GM18511 (cell line): Measurements from ENCODE around the gene SUCO.
"Not testable (repeated sequence)": the region's sequence is repeated elsewhere in the genome, so short reads cannot be mapped to it uniquely, and the experiment has no call there.

ENCODE experiments used
- ATAC-seq: cut with Tn5 transposase; IDR thresholded peaks from one replicate; pipeline ENCODE4 v1.9.1; 2021; ENCODE audit warnings: mild to moderate bottlenecking, moderate library complexity; ENCODE audit not compliant: unreplicated experiment

Gene SUCO

DNA sequence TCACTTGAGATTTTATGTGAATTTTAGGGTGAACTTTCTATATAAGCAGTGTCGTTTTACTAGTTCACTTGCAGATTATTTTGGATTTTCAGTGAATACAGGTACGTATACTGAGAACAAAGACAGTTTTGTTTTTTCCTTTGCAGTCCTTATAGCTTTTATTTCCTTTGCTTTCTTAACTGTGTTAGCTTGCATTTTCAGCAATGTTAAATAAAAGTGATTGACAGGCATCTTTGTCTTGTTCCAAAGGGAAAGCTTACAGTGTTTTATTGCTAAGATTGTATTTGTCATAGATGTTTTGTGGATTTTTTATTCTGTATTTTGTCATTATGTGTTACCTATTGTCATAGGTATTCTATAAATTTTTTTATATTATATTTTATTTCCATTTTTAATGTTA lies 72.7 kb downstream of the SUCO start:
- ATAC-seq = no peak

DNA sequence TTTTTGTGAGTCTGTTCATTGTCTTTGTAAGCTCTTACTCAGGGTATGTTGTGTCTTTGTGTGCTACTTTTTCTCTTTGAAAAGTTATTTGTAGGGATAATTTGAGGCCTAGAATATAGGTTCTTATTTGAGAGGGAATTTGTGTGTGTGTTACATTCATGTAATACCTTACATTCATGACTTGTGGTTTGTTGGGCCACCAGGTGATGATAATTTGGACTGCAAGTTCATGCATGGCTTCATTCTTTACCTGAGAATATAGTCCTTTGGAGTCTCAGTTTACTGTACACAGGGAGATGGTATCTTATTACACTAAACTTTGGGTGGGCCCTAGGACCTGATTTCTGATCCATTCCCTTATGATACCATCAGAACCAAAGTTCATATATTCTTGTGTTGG lies 74.2 kb downstream of the SUCO start:
- ATAC-seq = no peak

DNA sequence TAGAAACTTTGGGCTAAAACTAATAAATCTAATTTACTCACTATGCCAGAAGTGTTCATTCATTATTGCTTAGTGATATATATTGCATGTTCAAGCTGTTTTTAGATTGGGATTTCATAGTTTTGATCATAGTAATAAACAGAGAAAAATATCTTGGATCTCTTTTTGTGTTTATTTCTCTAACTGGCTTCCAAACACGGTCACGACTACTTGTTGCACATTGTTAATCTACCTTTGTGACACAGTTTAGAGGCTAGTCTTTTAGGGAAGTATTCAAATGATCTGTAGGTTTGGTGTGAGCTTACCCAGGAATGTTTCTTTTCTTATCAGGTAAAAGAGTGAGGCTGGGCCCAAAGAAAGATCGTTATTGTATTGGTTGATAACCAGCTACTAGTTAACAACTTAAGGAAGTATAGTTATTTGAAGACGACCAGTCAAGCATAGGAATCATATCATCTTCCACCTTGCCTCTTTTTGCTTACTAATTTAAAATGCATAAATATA lies 75.2 kb downstream of the SUCO start:
- ATAC-seq = no peak

DNA sequence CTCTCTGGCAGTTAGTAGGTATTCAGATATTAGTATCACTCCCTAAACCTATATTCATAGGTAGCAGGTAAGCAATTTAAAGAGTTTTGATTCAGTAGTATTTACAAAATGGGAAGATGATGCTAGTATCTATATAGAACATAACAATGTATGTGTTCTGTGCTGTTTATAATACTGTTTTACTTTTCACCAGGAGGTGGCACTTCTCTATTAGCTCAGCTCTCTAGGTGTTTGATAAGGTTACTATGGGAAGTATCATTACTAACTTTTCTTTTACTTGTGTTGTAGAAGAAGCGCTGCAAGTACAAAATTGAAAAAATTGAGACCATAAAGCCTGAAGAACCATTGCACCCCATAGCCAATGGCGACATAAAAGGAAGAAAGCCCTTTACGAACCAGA lies 76.6 kb downstream of the SUCO start:
- ATAC-seq = no peak

DNA sequence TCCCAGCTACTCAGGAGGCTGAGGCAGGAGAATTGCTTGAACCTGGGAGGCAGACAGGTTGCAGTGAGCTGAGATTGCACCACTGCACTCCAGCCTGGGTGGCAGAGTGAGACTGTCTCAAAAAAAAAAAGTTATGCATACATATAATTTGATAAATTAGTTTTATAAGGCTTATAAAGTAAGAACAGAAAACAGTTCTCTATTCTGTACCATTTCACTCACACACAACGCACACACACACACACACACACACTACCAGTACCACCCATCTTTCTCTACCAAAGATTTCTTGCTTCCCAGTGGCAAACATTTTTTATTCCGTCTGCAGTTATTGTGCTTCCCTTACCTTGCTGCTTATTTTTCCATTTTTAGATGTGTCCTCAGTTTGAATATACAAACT lies 79.5 kb downstream of the SUCO start:
- ATAC-seq = no peak

DNA sequence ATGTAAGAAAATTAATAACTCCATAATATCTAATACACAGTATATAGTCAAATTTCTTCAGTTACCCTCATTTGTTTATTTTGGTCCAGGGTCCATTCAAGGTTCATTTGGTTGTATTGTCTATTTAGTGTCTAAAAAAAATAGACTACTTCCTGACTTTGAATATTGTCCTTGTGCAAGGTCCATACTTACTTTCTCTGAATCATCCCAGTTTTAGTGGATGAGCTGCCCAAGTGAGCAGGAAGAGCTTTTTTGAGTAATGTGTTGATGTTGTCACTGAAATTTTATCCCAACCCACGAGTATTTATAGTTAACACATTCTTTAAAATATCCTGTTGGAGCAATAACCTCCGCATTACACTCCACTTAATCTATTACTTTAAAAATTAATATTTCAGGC lies 80.3 kb downstream of the SUCO start:
- ATAC-seq = no peak

DNA sequence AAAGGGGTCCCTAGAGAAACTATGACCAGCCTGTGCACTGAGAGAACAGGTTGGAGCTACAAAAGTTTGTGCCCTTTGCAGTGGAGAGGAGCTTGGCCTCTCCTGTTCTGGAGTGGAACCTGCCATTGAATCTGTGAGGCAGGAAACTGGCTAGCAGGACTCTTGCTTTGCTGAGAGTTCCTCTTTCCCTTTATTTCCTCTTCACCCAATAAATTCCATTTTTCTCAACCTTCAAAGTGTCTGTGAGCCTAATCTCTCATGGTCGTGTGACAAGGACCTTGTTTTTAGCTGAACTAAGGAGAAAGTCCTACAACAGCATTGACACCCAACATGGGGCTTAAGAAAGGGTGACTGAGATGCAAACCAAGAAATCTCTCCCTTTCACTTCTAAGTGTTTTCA lies 83.2 kb downstream of the SUCO start:
- ATAC-seq = no peak

DNA sequence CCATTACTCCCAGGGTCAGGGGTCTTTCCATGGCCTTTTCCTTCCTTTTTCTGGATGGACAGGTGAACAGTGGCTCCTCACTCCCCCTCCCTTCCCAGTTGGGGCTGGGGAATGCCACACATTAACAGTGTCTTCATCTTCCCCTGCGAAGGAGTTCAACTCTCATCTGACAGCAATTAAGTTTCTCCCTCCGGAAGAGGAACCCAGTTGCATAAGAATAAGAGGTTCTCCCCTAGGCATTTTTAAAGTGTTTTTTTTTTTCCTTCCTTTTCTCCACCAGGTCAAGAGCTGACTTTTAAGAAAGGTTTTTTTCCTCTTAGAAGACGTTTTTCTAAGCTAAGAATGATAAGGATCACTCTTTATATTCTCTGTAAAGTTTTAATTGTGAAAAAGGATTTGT lies 83.7 kb downstream of the SUCO start:
- ATAC-seq = no peak

DNA sequence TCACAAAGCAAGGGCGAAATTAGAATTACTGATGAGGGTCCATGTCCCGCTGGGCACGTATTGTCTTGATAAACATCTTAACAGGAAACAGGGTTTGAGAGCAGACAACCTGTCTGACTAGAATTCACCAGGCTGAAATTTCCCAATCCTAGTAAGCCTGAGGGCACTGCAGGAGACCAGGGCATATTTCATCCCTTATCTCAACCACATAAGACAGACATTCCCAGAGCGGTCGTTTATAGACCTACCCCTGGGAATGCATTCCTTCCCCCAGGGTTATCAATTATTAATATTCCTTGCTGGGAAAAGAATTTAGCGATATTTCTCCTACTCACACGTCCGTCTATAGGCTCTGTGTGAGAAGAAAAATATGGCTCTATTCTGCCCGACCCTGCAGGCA lies 87.7 kb downstream of the SUCO start:
- not testable (repeated sequence) for ATAC-seq

DNA sequence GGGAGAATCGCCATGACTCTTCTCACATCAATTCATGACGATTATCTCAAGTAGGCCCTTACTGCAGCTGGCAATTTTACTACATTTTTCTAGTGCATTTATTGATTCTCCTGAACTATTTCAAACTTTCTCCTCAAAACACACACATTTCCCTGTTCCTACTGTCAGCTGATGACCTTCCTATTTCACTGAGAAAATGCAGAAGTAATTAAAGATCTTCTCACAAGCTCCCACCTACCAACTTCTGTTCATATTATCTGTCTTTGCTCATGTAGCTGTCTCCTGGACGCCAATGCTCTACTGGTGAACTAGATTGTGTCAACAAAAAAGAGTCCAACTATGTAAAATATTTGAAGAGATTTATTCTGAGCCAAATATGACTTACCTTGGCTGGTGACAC lies 89.6 kb downstream of the SUCO start:
- no peak for ATAC-seq

DNA sequence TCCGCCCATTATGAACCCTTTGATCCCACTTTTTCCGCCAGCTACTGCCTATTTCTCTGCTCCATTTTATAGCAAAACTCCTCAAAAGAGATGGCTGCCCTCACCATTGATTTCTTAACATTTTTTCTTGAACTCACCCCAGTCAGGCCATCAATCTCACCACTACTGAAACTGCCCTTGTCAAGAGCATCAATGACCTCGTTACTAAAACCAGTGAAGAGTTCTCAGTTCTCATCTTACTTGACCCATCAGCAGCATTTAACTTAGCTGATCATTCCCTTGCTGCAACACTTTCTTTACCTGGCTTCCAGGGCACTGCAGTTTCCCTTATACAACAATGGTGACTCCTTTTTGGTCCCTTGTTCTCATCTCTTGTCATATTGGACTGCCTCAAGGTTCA lies 90.8 kb downstream of the SUCO start:
- ATAC-seq = no peak

DNA sequence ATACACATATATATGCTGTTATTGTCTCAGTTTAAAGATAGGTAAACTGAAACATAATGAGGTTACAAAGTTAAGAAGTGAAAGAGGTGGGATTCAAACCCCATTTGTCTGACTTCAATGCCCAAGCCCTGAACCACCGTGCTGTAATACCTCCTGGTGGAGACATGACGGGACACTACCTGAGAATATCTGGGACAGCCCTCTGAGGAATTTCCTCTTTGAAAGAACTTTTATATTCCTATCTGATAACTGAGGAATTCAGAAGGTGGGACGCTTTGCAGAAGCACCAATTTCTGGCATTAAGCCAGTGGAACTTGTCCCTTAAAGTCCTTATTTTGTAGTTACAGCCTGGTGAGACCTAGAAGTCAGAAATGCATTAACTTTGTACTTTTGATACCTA lies 93.9 kb downstream of the SUCO start:
- no peak for ATAC-seq

DNA sequence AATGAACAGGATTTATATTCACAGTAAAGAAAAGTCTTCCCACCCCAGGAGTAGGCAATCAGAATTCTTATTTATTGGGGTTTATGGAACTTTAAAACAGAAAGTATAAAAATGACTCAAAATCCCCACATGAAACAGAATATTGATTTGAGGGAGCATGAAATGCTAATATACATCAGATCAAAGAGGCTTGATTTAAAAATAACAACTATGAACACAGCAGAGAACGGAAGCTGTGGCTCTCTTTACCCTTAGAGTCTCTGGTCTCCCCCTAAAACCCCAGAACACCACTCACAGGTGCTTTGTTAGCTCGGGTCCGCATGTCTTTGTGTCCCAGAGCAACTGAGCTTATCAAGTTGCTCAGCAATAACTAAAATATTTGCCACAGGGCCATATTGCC lies 94.8 kb downstream of the SUCO start:
- ATAC-seq = no peak

DNA sequence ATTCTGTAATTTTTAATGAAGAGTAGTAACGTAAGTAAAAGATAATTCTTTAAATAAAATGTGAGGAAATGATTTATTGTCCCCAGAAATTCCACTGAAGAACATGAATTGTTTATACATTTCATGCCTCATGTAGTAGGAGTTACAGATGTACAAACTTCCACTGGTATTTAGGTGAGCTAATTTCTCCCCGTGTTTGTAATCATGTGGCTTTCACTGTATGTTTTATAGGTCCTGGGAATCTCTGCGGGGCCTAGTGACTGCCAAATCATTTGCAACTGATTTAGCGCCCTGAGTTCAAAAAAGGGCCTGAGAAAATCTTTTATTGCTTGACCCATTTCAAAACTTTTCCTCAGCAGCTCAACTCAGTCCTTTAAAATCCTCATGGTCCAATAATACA lies 95.5 kb downstream of the SUCO start:
- no peak for ATAC-seq

DNA sequence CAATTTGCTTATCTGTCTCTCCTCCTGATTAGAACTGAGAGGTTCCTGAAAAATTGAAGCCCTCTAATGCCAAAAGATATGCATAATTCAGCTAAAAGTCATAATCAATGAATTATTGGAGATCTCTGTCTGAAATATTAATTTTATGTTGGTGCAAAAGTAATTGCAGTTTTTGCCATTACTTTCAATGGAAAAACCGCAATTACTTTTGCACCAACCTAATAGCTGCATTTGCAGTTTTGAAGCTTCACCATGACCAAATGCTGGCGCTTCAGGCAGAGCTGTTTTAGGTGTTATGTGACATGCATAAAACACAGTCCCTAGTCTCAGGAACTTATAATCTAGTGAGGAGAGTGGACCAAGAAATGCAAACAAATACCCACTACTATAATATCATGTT lies 96.2 kb downstream of the SUCO start:
- no peak for ATAC-seq

DNA sequence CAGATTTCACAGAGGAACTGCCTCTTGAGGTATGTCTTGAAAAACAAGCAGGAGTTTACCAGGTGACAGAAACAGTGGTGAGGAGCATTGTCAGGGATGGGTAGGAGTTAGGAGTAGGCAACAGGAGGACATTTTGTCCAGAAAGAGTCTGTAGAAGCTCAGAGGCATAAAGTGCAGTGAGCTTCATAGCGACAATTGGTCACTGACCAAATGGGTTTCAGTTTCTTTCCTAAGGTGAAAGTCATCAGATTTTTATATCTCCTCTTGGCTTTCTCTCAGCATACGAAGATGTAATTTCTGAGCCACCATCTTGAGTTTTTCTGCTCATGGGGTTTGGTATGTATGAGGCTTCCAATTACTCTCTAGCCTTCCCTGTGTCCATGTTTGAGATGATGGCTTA lies 96.7 kb downstream of the SUCO start:
- ATAC-seq = no peak

DNA sequence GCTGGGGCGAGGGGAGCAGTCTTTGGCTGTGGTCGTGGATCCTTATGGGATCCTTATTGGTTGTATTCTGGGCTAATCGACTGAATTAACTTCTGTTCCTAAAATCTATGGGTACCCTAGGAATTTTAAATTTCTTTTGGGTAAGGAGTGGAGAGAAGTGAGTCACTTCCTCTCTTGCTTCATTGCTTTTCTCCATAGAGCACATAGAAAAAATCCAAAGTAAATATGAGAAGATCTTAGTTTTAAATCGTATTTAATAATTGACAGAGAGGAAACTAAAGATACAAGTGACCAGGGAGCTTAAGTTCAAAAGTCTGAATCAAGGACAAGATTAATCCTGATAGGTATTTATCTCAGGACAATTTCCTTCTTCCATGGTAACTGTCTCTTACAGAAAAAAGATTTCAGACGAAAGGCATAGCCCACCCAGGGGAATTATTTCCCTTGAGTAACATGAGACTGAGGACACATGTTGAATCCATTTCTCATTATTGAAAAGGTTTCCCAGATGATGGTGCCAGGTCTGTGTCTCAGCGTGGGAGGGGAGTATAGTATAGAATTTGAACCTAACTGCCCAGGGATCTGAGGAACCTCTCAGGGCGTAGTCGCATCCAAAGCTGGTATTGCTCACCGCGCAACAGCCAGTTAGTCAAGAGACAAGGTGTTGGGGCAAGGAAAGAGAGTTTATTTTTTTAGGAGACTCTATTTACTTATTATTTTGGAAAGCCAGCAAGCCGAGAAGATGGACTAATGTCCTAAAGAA lies 97.3 kb downstream of the SUCO start:
- no peak for ATAC-seq

DNA sequence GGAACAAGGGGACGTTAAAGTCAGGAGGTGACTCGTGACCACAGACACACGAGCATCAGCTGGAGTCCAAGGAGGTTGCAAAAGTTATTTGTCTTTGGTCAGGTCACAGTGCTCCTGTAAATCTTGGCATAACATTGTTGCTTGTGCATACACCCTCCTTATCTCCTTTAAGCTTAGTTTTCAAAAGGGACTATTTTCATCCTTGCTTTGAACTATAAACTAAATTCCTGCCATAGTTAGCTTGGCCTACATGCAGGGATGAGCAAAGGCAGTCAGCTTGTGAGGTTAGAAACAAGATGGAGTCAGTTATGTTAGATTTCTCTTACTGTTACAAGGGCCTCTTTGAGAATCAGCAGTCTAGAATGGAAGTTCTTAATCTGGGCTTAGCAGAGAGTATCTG lies 97.9 kb downstream of the SUCO start:
- no peak for ATAC-seq

DNA sequence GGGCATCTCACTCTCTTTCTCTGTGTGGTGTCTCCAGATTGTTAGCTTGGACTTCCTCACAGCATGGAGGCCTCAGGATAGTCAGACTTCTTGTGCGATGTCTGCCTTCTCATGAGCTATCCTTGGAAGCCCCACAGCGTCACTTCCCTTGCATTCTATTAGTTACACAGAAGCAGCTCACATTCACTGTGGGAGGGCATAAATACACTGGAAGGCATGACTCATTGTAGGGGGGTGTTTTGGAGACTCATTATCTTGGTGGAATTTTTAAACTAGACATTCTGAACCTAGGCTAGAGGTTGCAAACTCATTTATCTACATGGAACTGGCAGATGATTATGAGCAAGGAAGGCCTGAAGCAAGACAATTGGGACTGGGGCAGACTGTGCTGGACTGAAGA lies 104.6 kb downstream of the SUCO start:
- no peak for ATAC-seq

DNA sequence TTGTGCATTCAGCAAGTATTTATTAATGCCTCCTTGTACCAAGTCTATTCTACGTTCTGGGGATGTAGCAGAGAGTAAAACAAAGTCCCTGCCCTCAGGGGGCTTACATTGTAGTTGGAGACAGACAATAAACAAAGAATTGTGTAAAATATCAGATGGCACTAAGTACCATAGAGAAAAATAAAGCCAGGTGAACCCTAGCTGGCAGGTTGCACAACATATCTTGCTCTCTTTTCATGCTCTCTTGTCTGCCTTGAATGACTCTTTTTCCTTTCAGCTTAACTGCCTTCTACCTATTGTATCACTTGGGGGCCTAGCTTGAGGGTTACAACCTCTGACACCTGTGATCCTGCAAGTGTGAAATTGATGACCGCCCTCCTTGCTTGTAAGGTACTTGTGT lies 105.3 kb downstream of the SUCO start:
- ATAC-seq = no peak

DNA sequence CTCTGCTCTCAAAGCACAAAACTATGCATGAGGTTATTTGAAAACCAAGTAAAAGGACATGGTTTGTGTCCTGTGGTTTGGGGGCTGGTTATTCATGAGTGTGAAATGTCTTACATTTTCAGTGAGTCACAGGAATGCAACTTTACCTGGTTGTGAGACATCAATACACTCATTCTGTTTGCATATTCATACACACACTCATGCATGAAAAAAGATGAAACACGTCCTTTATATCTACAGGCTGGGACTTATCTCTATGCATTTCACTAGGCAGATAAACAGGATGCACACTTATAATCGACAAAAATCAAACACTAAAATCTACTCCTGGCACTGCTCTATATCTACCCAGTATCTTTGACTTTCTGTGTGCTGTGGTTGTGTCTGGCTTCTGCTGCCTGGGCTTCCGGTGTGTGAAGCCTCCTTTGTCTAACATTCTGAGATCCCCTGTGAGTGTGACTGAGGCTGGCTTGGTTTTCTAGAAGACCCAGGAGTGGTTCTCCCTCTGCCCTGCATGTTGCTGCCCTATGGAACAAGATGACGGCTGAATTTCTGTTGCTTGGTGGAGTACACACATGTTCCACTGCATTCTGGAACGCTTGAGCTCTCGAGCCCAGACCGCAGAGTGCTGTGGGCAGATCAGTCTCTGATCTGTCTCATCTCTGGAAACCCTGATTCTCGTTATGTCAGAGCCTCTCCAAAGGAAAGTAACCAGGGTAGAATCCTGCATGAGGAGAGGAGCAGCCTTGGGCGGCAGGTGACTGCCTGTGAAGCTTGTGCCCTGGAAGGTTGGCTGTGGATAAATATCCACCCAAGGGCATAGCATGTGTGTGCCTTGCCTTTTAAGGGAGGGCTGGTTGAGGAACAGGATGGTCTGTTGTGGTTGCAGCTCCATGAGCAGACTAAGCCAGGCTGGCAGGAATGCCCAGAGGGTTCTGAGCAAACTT lies 106.2 kb downstream of the SUCO start:
- ATAC-seq = no peak

DNA sequence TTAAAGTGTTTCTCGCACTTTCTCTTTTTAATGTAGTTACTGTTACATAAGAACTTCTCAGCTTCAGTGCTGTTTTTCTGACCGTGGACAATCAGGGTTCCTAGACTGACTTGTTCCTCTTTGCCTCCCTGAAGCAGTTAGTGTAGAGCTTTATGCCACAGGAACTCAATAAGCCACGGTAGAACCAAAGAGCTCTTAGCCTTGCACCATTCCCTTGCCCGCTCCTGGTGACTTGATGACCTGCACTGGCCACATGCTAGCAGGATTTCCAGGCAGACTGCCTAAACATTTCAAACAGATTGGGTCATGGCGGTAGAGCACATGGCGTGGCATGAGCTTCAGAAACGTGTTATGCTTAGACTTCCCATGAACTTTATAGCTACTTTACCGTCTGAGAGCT lies 107.2 kb downstream of the SUCO start:
- ATAC-seq = no peak
